Epidermal melanocyte (primary cell): ENCODE measurements around the gene PCDHA4.

Experiments used
- DNase-seq: peaks from one replicate; pipeline ENCODE4 v3.0.0; 2011; ENCODE audit warnings: low spot score; ENCODE audit not compliant: insufficient read length

The PCDHA4 gene

GRCh38 chr5:140855772-140856674 lies 49.2 kb downstream of the PCDHA4 start, which contains the start of gene PCDHA10:
PCDHA10 (plus strand) TSS chr5:140855897; CDS start chr5:140856049, 152 bp downstream.
- no peak for DNase-seq

GRCh38 chr5:140857177-140857986 lies 50.5 kb downstream of the PCDHA4 start:
- DNase-seq = no peak

GRCh38 chr5:140857987-140858240 lies 51.0 kb downstream of the PCDHA4 start:
- DNase-seq = no peak

- no peak for DNase-seq
Observed at GRCh38 chr5:140862441-140863295, 55.8 kb downstream of the PCDHA4 start.
